GM23338 (cell line): ENCODE data around the gene SPOCK2. TPM values are rescaled to one million over a fixed set of nuclear protein-coding genes. Genes with fewer than 3 reads are reported as not detected.

Source experiments
- ATAC-seq: fragments of 200-7000 bp; cut with Tn5 transposase; 3 replicates; pipeline ENCODE4 v1.9.1; 2020
- DNase-seq: peaks from one replicate; pipeline ENCODE4 v3.0.0-alpha.2; 2015; ENCODE audit warnings: low spot score
- H2AFZ ChIP-seq: fragments of 200-600 bp; sonication (generic); 2 replicates; pipeline ENCODE4 v1.8.0; 2016; ENCODE audit warnings: antibody characterized with exemption, mild to moderate bottlenecking, moderate library complexity
- H3F3A ChIP-seq: fragments of 200-600 bp; sonication (generic); replicated peaks from 2 replicates; pipeline ENCODE4 v1.8.0; 2017; ENCODE audit warnings: antibody characterized with exemption, mixed run types, low read depth
- H3K27ac ChIP-seq: fragments of 200-600 bp; sonication (generic); 2 replicates; pipeline ENCODE4 v1.6.1; 2016; ENCODE audit warnings: low read depth
- H3K27me3 ChIP-seq: fragments of 200-600 bp; sonication (generic); 2 replicates; pipeline ENCODE4 v1.8.0; 2016; ENCODE audit warnings: mild to moderate bottlenecking, mixed run types, moderate library complexity; ENCODE audit not compliant: insufficient read depth
- H3K36me3 ChIP-seq: fragments of 200-600 bp; sonication (generic); 2 replicates; pipeline ENCODE4 v1.8.0; 2016; ENCODE audit warnings: mild to moderate bottlenecking; ENCODE audit not compliant: insufficient read depth
- H3K4me1 ChIP-seq: fragments of 200-600 bp; sonication (generic); 2 replicates; pipeline ENCODE4 v1.8.0; 2016; ENCODE audit warnings: mild to moderate bottlenecking, moderate library complexity; ENCODE audit not compliant: insufficient read depth
- H3K4me2 ChIP-seq: fragments of 200-600 bp; sonication (generic); 2 replicates; pipeline ENCODE4 v1.7.1; 2017; ENCODE audit warnings: mixed run types
- H3K4me3 ChIP-seq: fragments of 200-600 bp; sonication (generic); 2 replicates; pipeline ENCODE4 v1.6.1; 2016; ENCODE audit warnings: mixed run types
- H3K79me2 ChIP-seq: fragments of 200-600 bp; sonication (generic); replicated peaks from 2 replicates; pipeline ENCODE4 v1.8.0; 2017; ENCODE audit warnings: mild to moderate bottlenecking; ENCODE audit not compliant: insufficient read depth
- H3K9me2 ChIP-seq: fragments of 200-600 bp; sonication (generic); 2 replicates; pipeline ENCODE4 v1.8.0; 2017; ENCODE audit not compliant: insufficient read depth
- H4K20me1 ChIP-seq: fragments of 200-600 bp; sonication (generic); replicated peaks from 2 replicates; pipeline ENCODE4 v1.8.0; 2017; ENCODE audit warnings: mild to moderate bottlenecking; ENCODE audit not compliant: insufficient read depth
- H3K27ac Mint-ChIP-seq: 2 replicates; pipeline ENCODE4 v1.8.0; 2020; ENCODE audit warnings: inconsistent platforms, mild to moderate bottlenecking, moderate library complexity, mixed read lengths
- H3K27me3 Mint-ChIP-seq: 3 replicates; pipeline ENCODE4 v1.8.0; 2022; ENCODE audit warnings: low read depth, mild to moderate bottlenecking, moderate library complexity, mixed read lengths, inconsistent platforms; ENCODE audit not compliant: insufficient read depth, poor library complexity
- H3K36me3 Mint-ChIP-seq: 3 replicates; pipeline ENCODE4 v1.8.0; 2021; ENCODE audit warnings: low read depth, mild to moderate bottlenecking, inconsistent platforms, moderate library complexity, mixed read lengths
- H3K4me1 Mint-ChIP-seq: 3 replicates; pipeline ENCODE4 v1.8.0; 2020; ENCODE audit warnings: mild to moderate bottlenecking, inconsistent platforms, mixed read lengths
- H3K4me3 Mint-ChIP-seq: 3 replicates; pipeline ENCODE4 v1.8.0; 2021; ENCODE audit warnings: moderate library complexity, mild to moderate bottlenecking, inconsistent platforms, mixed read lengths
- H3K9me3 Mint-ChIP-seq: 3 replicates; pipeline ENCODE4 v1.8.0; 2020; ENCODE audit warnings: moderate library complexity, mild to moderate bottlenecking, inconsistent platforms, mixed read lengths
- CREB1 ChIP-seq: fragments of 250-450 bp; sonication (Bioruptor Pico); IDR thresholded peaks from 2 replicates; pipeline ENCODE4 v1.5.0; 2020; ENCODE audit warnings: low read depth, mild to moderate bottlenecking, moderate library complexity
- EZH2 ChIP-seq: fragments of 200-600 bp; sonication (generic); IDR thresholded peaks from one replicate; pipeline ENCODE4 v1.8.0; 2017; ENCODE audit warnings: antibody characterized with exemption, mild to moderate bottlenecking, low read depth; ENCODE audit not compliant: unreplicated experiment
- EZH2phosphoT487 ChIP-seq: fragments of 200-600 bp; sonication (generic); IDR thresholded peaks from one replicate; pipeline ENCODE4 v1.8.1; 2018; ENCODE audit warnings: antibody characterized with exemption; ENCODE audit not compliant: unreplicated experiment
- JUNB ChIP-seq: IDR thresholded peaks from one replicate; pipeline ENCODE4 v1.6.1; 2016; ENCODE audit warnings: antibody characterized with exemption; ENCODE audit not compliant: unreplicated experiment
- NANOG ChIP-seq: IDR thresholded peaks from 2 replicates; pipeline ENCODE4 v1.6.1; 2016; ENCODE audit warnings: antibody characterized with exemption, borderline replicate concordance
- POLR2AphosphoS5 ChIP-seq: IDR thresholded peaks from 2 replicates; pipeline ENCODE4 v1.6.1; 2016; ENCODE audit warnings: antibody characterized with exemption, low read depth
- ZNF114 ChIP-seq: fragments of 250-450 bp; sonication (Bioruptor Pico); IDR thresholded peaks from 2 replicates; pipeline ENCODE4 v1.5.0; 2020; ENCODE audit warnings: mild to moderate bottlenecking, moderate library complexity
- ZNF331 ChIP-seq: fragments of 250-450 bp; sonication (Bioruptor Pico); IDR thresholded peaks from 2 replicates; pipeline ENCODE4 v1.5.0; 2020; ENCODE audit warnings: low read depth, mild to moderate bottlenecking, moderate library complexity
- polyA plus RNA-seq: library from polyadenylated mRNA; unstranded; fragments of >200 nt; fragmentation: Nextera tagmentation; extraction: Ambion mirVana; gene quantifications from 2 replicates; pipeline ENCODE4 v1.2.1, GENCODE V29; 2016
- total RNA-seq: library from RNA; depleted of rRNA; stranded (reverse); fragments of >200 nt; shearing (Covaris generic); gene quantifications from 2 replicates; pipeline ENCODE4 v1.2.3, GENCODE V29; 2014
- TF ChIP-seq, protein P1 (sequence below): IDR thresholded peaks from 2 replicates; pipeline ENCODE4 v1.6.1; 2016; ENCODE audit warnings: antibody characterized with exemption
- TF ChIP-seq, protein P2 (sequence below), 2 experiments: fragments of 200-600 bp in 1 of 2; sonication (generic) in 1 of 2; conservative IDR thresholded peaks; 2 replicates each; pipeline versions ENCODE4 v1.5.1 to v1.6.1; 2016 to 2017; ENCODE audit warnings: antibody characterized with exemption in 2 of 2, low read depth in 2 of 2, mild to moderate bottlenecking in 2 of 2, moderate library complexity in 1 of 2
- TF ChIP-seq, protein P3 (sequence below): IDR thresholded peaks from one replicate; pipeline ENCODE4 v1.6.1; 2018; ENCODE audit warnings: antibody characterized with exemption; ENCODE audit not compliant: unreplicated experiment
- TF ChIP-seq, protein P4 (sequence below): fragments of 250-450 bp; sonication (Bioruptor Pico); IDR thresholded peaks from 2 replicates; pipeline ENCODE4 v1.5.0; 2020; ENCODE audit warnings: mild to moderate bottlenecking, moderate library complexity

SPOCK2 gene
- total and polyA plus RNA-seq, 2 experiments from 2014 or later = 1.3 to 3.6 TPM

DNA sequence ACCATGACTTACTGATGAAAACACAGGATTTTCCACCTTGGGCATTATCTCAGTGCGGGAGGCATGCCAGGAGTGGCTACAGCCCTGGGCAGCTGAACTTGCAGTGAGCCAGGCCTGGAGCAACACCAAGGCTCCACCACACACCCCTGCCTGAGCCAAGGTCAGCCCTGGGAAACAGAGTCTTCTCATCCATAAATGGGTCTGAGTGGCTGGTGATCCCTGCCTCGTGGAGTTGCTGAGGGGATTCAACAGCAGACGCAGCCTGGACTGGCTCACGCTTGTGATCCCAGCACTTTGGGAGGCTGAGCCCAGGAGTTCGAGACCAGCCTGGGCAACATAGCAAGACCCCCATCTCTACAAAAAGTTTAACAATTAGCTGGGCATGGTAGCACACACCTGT is 32.2 kb downstream of the SPOCK2 start (continued):
- TF ChIP-seq ZNF114 (no peak), JUNB (no peak)
- TF ChIP-seq, protein P1, sequence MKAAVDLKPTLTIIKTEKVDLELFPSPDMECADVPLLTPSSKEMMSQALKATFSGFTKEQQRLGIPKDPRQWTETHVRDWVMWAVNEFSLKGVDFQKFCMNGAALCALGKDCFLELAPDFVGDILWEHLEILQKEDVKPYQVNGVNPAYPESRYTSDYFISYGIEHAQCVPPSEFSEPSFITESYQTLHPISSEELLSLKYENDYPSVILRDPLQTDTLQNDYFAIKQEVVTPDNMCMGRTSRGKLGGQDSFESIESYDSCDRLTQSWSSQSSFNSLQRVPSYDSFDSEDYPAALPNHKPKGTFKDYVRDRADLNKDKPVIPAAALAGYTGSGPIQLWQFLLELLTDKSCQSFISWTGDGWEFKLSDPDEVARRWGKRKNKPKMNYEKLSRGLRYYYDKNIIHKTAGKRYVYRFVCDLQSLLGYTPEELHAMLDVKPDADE = no peak

DNA sequence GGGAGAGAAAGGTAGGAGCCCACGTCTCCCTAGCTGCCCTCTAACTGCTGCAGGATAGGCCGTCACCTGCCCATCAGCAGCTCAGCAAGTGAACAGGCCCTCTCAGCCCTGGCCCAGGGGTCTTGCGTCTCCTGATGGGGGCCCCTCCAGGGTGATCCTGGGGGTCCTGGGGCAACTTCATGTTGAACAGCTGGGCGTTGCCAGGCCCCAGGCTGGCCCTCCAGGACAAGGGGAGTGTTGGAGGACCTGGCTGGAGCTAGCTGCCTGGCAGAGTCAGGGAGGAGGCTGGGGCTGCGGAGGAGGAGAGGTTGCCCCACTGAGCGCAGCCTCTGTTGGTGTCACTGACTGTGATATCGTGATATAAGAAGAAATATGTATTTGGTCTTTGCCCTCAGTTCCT is 34.7 kb downstream of the SPOCK2 start:
- Mint-ChIP-seq H3K4me3 (no peak overlapping the region), H3K4me1 (peaks cover 4% of the 10 kb centered on the region; the same call in 1 of the 3 replicates)
- TF ChIP-seq CREB1 (CRISPR knock-in tag) = no peak
- TF ChIP-seq, protein P2, sequence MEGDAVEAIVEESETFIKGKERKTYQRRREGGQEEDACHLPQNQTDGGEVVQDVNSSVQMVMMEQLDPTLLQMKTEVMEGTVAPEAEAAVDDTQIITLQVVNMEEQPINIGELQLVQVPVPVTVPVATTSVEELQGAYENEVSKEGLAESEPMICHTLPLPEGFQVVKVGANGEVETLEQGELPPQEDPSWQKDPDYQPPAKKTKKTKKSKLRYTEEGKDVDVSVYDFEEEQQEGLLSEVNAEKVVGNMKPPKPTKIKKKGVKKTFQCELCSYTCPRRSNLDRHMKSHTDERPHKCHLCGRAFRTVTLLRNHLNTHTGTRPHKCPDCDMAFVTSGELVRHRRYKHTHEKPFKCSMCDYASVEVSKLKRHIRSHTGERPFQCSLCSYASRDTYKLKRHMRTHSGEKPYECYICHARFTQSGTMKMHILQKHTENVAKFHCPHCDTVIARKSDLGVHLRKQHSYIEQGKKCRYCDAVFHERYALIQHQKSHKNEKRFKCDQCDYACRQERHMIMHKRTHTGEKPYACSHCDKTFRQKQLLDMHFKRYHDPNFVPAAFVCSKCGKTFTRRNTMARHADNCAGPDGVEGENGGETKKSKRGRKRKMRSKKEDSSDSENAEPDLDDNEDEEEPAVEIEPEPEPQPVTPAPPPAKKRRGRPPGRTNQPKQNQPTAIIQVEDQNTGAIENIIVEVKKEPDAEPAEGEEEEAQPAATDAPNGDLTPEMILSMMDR (conservative IDR thresholded peaks at IDR 0.05; ENCODE audit: low read depth in 2 of 2) = no peak
- TF ChIP-seq, protein P3, sequence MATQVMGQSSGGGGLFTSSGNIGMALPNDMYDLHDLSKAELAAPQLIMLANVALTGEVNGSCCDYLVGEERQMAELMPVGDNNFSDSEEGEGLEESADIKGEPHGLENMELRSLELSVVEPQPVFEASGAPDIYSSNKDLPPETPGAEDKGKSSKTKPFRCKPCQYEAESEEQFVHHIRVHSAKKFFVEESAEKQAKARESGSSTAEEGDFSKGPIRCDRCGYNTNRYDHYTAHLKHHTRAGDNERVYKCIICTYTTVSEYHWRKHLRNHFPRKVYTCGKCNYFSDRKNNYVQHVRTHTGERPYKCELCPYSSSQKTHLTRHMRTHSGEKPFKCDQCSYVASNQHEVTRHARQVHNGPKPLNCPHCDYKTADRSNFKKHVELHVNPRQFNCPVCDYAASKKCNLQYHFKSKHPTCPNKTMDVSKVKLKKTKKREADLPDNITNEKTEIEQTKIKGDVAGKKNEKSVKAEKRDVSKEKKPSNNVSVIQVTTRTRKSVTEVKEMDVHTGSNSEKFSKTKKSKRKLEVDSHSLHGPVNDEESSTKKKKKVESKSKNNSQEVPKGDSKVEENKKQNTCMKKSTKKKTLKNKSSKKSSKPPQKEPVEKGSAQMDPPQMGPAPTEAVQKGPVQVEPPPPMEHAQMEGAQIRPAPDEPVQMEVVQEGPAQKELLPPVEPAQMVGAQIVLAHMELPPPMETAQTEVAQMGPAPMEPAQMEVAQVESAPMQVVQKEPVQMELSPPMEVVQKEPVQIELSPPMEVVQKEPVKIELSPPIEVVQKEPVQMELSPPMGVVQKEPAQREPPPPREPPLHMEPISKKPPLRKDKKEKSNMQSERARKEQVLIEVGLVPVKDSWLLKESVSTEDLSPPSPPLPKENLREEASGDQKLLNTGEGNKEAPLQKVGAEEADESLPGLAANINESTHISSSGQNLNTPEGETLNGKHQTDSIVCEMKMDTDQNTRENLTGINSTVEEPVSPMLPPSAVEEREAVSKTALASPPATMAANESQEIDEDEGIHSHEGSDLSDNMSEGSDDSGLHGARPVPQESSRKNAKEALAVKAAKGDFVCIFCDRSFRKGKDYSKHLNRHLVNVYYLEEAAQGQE = no peak
- TF ChIP-seq EZH2phosphoT487 = no peak
- TF ChIP-seq, protein P4, sequence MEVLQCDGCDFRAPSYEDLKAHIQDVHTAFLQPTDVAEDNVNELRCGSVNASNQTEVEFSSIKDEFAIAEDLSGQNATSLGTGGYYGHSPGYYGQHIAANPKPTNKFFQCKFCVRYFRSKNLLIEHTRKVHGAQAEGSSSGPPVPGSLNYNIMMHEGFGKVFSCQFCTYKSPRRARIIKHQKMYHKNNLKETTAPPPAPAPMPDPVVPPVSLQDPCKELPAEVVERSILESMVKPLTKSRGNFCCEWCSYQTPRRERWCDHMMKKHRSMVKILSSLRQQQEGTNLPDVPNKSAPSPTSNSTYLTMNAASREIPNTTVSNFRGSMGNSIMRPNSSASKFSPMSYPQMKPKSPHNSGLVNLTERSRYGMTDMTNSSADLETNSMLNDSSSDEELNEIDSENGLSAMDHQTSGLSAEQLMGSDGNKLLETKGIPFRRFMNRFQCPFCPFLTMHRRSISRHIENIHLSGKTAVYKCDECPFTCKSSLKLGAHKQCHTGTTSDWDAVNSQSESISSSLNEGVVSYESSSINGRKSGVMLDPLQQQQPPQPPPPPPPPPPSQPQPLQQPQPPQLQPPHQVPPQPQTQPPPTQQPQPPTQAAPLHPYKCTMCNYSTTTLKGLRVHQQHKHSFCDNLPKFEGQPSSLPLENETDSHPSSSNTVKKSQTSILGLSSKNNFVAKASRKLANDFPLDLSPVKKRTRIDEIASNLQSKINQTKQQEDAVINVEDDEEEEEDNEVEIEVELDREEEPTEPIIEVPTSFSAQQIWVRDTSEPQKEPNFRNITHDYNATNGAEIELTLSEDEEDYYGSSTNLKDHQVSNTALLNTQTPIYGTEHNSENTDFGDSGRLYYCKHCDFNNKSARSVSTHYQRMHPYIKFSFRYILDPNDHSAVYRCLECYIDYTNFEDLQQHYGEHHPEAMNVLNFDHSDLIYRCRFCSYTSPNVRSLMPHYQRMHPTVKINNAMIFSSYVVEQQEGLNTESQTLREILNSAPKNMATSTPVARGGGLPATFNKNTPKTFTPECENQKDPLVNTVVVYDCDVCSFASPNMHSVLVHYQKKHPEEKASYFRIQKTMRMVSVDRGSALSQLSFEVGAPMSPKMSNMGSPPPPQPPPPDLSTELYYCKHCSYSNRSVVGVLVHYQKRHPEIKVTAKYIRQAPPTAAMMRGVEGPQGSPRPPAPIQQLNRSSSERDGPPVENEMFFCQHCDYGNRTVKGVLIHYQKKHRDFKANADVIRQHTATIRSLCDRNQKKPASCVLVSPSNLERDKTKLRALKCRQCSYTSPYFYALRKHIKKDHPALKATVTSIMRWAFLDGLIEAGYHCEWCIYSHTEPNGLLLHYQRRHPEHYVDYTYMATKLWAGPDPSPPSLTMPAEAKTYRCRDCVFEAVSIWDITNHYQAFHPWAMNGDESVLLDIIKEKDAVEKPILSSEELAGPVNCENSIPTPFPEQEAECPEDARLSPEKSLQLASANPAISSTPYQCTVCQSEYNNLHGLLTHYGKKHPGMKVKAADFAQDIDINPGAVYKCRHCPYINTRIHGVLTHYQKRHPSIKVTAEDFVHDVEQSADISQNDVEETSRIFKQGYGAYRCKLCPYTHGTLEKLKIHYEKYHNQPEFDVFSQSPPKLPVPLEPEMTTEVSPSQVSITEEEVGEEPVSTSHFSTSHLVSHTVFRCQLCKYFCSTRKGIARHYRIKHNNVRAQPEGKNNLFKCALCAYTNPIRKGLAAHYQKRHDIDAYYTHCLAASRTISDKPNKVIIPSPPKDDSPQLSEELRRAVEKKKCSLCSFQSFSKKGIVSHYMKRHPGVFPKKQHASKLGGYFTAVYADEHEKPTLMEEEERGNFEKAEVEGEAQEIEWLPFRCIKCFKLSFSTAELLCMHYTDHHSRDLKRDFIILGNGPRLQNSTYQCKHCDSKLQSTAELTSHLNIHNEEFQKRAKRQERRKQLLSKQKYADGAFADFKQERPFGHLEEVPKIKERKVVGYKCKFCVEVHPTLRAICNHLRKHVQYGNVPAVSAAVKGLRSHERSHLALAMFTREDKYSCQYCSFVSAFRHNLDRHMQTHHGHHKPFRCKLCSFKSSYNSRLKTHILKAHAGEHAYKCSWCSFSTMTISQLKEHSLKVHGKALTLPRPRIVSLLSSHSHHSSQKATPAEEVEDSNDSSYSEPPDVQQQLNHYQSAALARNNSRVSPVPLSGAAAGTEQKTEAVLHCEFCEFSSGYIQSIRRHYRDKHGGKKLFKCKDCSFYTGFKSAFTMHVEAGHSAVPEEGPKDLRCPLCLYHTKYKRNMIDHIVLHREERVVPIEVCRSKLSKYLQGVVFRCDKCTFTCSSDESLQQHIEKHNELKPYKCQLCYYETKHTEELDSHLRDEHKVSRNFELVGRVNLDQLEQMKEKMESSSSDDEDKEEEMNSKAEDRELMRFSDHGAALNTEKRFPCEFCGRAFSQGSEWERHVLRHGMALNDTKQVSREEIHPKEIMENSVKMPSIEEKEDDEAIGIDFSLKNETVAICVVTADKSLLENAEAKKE (CRISPR knock-in tag) = no peak
- TF ChIP-seq ZNF331 = no peak
- no peak for TF ChIP-seq EZH2
- no peak for TF ChIP-seq POLR2AphosphoS5
- TF ChIP-seq, protein P1 = no peak
- TF ChIP-seq NANOG = no peak

More for the DNA sequence above, 34.7 kb downstream of the SPOCK2 start:
- no peak for ATAC-seq
- Histone ChIP-seq H2AFZ (no peak overlapping the region), H3K36me3 (no peaks in the 10 kb centered on the region), H3K4me1 (no peaks in the 10 kb centered on the region), H3K27ac (no peak overlapping the region), H4K20me1 (no peaks in the 10 kb centered on the region), H3K4me2 (no peak overlapping the region), H3F3A (no peaks in the 10 kb centered on the region), H3K4me3 (no peak overlapping the region), H3K9me2 (no peaks in the 10 kb centered on the region), H3K79me2 (no peaks in the 10 kb centered on the region), H3K27me3 (no peaks in the 10 kb centered on the region)
- no peak overlapping the region for H3K27ac Mint-ChIP-seq
- no peaks in the 10 kb centered on the region for H3K36me3 Mint-ChIP-seq
- H3K9me3 Mint-ChIP-seq = peaks cover 4% of the 10 kb centered on the region; the same call in 1 of the 3 replicates
- peaks cover 3% of the 10 kb centered on the region for H3K27me3 Mint-ChIP-seq
- no peak for DNase-seq
